GM21360 (cell line): ENCODE data around the gene SASH3.

ENCODE experiments used
- ATAC-seq: cut with Tn5 transposase; IDR thresholded peaks from one replicate; pipeline ENCODE4 v1.9.1; 2021; ENCODE audit warnings: mild to moderate bottlenecking, moderate library complexity; ENCODE audit not compliant: unreplicated experiment

The SASH3 gene

GRCh38 chrX:129755779-129756650 lies 23.7 kb upstream of the SASH3 start:
- ATAC-seq: peak; percentile 42

GRCh38 chrX:129759576-129760061 lies 20.1 kb upstream of the SASH3 start:
- ATAC-seq: no peak

DNA sequence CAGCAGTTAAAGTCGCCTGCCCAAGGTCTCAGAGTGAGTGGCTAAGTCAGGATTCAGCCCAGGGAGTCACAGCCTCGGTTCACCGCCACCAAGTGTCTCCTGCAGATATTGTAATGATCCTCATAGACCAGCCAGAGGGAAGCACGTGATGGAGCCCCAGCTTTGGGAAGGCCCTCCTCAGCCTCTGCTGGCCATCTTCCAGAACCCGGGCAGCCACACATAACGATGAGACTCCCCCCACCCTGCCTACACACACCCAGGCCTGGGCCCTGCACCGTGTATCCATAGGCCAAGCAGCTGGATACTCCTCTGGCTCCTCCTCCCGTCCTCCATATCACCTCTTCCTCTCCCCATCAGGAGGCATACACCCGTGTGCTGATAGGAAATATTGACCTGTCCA lies 19.6 kb upstream of the SASH3 start:
- ATAC-seq: no peak

- ATAC-seq: no peak
Measured at GRCh38 chrX:129760981-129761380, 18.8 kb upstream of the SASH3 start.

- ATAC-seq: no peak
Measured at GRCh38 chrX:129761596-129761995, 18.2 kb upstream of the SASH3 start.

DNA sequence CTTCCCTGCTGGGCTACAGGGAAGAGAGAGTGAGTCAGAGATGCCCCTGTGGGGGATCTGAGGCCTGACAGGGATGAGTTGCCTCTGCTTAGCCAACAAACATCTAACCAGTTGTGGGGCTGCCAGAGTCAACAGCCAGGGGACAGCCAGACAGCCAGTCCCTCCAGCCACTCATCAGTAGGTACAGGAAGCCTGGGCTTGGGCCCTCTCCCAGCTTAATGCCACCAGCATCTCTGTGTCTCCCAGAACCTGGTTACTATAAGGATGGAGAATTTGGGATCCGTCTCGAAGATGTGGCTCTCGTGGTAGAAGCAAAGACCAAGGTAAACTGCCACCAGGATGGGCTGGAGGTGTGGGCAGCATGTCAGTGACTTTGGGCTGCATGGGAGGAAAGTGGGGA lies 17.3 kb upstream of the SASH3 start:
- no peak for ATAC-seq

- ATAC-seq: no peak
Measured at GRCh38 chrX:129763666-129764065, 16.1 kb upstream of the SASH3 start.

GRCh38 chrX:129768186-129768585 lies 11.6 kb upstream of the SASH3 start:
- ATAC-seq: no peak

DNA sequence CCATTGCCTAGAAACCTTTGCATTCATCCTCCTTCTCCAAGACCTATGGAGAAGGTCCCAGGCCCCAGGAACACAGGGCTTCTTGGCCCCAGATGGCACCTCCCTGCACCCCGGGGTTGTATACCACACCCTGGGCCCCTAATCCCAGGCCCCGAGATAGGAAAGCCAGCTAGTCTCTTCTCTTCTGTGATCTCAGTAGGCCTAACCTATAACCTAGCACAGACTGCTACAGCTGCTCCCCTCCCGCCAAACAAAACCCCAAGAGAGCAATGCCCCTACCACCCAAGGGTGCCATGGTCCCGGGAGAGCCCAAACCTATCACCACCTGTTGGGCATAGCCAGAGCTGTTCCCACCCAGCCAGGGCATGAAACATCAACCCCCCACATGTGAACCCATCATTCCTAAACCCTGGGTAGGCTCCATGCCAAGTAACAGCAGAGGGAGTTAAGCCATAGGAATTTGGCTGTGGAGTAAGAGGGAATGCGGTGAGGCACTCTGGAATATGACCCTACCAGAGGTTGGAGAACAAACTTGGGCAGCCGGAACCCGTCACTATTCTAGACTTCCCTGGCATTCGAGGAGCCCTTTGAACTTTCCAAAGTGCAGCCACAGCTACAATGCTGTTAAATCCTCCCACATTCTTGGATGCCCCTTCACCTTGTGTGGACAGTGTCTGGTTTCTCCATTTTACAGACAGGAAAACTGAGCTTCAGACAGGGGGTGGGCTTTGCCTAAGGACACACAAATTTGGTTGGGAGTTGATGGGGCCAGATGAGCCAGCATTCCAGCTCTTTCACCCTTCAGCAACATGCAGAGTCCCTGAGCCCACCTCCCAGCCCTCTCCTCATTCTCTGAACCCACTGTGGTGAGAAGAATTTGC lies 10.9 kb upstream of the SASH3 start:
- ATAC-seq: no peak

DNA sequence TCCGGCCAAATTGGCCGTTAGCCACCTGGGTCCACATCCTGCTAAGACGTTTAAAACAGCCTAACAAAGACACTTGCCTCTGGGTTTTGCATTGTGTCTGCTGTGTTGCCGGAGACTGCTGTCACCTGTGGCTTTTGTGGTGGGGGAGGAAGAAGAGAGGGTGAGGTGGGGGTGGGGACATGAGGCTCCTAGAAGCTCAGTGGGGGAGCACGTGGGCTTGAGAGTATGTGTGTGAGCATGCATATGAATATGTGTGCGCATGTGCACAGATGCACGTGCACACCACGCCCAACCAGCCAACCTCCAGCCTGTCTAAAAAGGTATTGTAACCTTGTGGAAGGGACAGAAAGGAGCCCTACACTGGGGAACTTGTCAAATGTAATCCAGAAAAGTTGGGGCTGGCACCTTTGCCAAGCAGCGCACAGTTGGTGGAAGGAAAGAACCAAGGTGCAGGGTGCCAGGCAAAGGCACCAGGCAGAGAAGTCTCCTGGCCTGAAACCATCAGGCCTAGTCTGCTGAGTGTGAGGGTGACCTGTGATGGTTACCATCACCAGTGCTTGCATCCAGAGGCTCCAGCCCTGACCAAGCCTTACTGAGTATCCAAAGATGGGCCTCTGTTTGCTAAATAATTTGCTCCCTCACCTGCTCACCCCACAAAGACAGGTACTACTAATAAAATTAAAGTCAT lies 10.1 kb upstream of the SASH3 start:
- no peak for ATAC-seq

- no peak for ATAC-seq
Measured at GRCh38 chrX:129771266-129771995, 8.3 kb upstream of the SASH3 start.

DNA sequence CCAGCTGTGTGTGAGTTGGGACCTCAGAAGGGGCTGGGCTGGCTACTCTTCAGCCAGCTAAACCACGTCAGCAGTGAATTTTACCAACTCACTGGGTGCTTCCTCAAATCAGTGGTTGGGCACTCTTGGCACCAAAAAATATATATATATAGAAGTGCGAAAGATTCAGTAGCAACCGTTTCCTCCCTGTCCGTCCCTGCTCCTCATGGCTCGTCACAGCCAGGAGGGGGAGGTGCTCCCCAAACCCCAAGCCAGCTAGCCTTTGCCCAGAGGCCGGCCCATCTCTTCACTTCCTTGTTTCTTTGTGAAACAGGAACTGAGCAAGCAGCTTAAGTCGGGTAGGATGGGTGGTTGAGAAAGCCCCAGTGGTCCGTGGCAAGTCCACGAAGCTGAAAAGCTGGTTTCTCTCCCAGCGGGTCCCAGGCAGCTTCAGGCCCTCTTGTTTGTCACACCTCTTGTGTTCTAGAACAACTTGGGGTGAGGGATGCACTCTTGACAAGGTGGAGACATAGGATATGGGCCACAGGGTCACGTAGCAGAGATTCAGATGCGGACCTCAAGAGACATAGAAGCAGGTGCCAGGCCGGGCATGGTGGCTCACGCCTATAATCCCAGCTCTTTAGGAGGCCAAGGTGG lies 6.8 kb upstream of the SASH3 start:
- ATAC-seq: peak; percentile 79

DNA sequence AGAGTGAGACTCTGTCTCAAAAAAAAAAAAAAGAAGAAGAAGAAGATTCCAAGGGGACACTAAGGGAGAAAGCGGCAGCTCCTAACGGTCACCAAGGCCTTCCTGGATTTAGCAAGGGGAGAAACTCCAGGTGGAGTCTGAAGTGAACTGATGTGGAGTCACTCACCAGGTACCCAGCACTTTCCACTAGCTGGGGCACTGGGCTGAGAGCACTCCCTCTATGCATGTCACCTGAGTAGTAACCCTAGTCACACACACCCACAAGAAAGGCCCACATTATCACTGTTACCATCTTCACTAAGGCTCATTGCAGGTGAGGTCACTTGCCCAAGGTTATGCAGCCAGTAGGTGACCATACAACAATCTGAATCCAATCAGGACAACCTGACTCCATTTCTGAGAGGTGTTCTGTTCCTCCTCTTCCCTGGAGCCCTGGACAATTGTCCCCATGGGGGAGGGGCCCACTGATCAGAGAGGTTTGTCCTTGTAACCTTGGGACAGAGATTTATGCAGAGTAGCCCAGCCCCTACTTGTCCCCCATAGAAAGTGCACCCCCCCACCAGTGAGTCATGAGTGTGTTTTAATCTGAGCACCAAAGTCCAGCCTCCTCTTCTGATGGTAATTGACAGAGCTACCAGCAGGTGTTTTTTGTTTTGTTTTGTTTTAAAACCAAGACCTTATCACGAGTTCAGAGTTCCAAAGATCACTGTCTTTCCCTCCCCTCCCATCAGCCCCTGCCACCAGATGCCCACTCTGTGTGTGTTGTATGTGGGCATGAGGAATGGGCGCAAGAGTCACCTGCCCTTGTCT lies 5.9 kb upstream of the SASH3 start:
- ATAC-seq: no peak

GRCh38 chrX:129777218-129778030 lies 2.3 kb upstream of the SASH3 start:
- no peak for ATAC-seq

DNA sequence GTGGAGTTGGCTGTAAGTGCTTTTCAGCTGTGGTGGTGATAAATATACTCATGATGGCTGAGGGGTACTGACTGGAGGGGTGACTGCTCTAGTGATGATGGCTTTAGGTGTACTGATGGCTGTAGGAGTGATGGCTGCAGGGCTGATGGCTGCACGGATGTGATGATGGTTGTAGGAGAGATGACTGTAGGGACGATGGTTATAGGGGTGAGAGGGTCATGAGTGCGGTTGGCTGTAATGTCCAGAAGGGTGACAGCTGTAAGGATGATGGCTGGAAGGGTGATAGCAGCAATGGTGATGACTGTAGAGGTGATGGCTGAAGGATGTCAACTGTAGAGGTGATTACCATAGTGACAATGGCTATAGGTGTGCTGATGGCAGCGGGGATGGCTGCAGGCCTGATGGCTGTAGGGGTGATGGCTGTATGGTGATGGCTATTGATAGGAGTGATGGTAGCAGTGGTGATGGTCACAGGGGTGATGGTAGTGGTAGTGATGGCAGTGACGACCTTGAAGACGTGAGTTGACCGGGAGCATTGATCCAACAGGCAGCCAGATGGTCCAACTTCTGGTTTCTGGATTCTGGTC lies 570 bp upstream of the SASH3 start:
- no peak for ATAC-seq

DNA sequence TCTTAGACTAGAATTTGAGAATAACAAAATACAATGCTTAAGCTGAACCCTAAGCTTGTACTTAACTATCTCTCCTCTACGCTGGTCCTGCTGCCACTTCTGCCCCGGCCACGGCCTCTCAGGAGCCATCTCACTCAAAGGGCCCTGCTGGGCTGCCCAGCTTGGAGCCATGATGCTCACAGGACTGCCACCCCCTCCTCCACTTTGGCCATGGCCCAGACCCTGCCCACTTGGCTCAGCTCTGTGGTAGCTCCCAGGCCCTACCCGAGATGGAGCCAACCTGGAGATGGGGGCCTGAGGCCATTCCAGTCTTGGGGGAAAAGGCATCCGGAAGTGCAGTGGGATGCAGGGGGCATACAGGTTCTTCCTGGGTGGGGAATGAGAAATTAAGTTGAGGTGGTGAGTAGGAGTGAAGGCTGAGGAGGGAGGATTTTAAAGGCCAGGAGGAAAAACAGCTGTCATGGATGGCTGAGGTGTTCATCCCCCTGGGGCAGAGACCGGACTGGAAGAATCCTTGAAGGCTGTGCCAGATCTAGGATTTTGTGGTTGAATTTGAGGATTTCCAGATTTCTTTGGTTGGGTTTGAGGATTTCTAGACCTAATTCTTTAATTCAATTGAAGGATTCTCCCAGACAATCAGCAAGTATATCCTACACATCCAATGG lies 824 bp downstream of the SASH3 start:
- ATAC-seq: no peak

DNA sequence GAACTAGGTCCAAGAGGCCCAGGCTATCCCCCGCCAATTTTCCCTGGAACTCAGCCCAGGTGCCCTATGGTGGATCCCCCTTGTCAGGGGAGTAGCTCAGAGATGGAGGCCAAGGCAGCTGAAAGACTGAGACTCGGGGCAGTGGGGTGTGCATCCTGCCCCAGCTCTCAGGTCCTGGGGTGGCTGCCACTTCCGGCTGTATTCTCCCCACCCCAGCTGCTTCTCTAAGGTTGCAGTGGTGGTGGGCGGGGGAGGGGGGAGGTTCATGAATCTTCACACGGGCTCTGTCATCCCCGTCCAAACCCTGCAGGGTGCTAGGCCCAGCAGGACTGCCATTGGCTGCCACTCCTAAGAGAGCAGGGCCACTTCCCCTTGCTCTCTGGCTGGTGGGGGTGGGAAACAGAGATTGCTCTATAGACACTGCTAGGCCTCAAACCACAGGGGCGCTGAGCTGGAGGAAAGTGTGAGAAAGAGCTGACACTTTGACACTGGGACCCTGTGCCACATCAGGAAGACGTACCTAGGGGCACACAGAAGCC lies 1.5 kb downstream of the SASH3 start:
- peak; percentile 72 for ATAC-seq
